H1 (cell line): Measurements from ENCODE around the gene RBCK1. TPM values are rescaled to one million over a fixed set of nuclear protein-coding genes. Genes with fewer than 3 reads are reported as not detected.

Experiments
- ASH2L ChIP-seq: fragments of 200-600, 300-600 bp; sonication (generic); IDR thresholded peaks from one replicate; pipeline ENCODE4 v1.7.1; 2017; ENCODE audit warnings: low read length
- CBX5 ChIP-seq: fragments of 300-800, 300-1000 bp; sonication (generic); IDR thresholded peaks from 2 replicates; pipeline ENCODE4 v1.7.1; 2016; ENCODE audit warnings: antibody characterized with exemption, low read length, low read depth
- EP300 ChIP-seq, 2 experiments: IDR thresholded peaks; 1 replicate in 1 of 2; 2 replicates in 1 of 2; pipeline ENCODE4 v1.6.1; 2011 to 2012; ENCODE audit warnings: low read depth in 2 of 2, low read length in 2 of 2, mild to moderate bottlenecking in 2 of 2, borderline replicate concordance in 1 of 2, inconsistent platforms in 1 of 2, moderate library complexity in 1 of 2
- FOSL1 ChIP-seq: IDR thresholded peaks from 2 replicates; pipeline ENCODE4 v1.6.1; 2011; ENCODE audit warnings: mild to moderate bottlenecking, low read depth, low read length, moderate library complexity; ENCODE audit not compliant: insufficient read depth
- PHF8 ChIP-seq: fragments of 200-600 bp; sonication (generic); conservative IDR thresholded peaks from 2 replicates; pipeline ENCODE4 v1.7.1; 2012; ENCODE audit warnings: low read depth, mild to moderate bottlenecking, inconsistent platforms, low read length, moderate library complexity
- RAD21 ChIP-seq, 2 experiments: IDR thresholded peaks in 1 of 2; conservative IDR thresholded peaks in 1 of 2; 2 replicates each; pipeline ENCODE4 v1.6.1; 2011; ENCODE audit warnings: low read depth in 2 of 2, low read length in 2 of 2, improper control_type of control experiment in 1 of 2, inconsistent platforms in 1 of 2, mild to moderate bottlenecking in 1 of 2, moderate library complexity in 1 of 2
- SP2 ChIP-seq: IDR thresholded peaks from 2 replicates; pipeline ENCODE4 v1.6.1; 2012; ENCODE audit warnings: mild to moderate bottlenecking, low read length, inconsistent platforms
- polyA plus RNA-seq, 7 experiments: library from polyadenylated mRNA; depleted of rRNA in 3 of 7; stranded (reverse) in 5 of 7; unstranded in 2 of 7; fragments of >200 nt in 5 of 7; fragments of 200-250 nt in 2 of 7; gene quantifications; 1 replicate in 5 of 7; 2 replicates in 1 of 7; 4 replicates in 1 of 7; pipeline versions ENCODE4 v1.2.1 to v1.2.3, GENCODE V29; 2011 to 2013; ENCODE audit warnings: missing spikeins in 2 of 7, mixed read lengths in 2 of 7
- total RNA-seq: library from RNA; stranded (reverse); fragmentation: NEBNext Ultra II Directional; extraction: Animal tissue kit (Norgen Biotek cat#: 25700); gene quantifications from 2 replicates; pipeline ENCODE4 v1.2.1, GENCODE V29; 2021
- TF ChIP-seq, protein P1 (sequence below): IDR thresholded peaks from 2 replicates; pipeline ENCODE4 v1.6.1; 2012; ENCODE audit warnings: inconsistent platforms
- TF ChIP-seq, protein P2 (sequence below): IDR thresholded peaks from 2 replicates; pipeline ENCODE4 v1.6.1; 2012; ENCODE audit warnings: low read length, inconsistent platforms
- TF ChIP-seq, protein P3 (sequence below): IDR thresholded peaks from 2 replicates; pipeline ENCODE4 v1.6.1; 2012; ENCODE audit warnings: inconsistent platforms

Gene RBCK1
- total and polyA plus RNA-seq, 2 of the 8 experiments (the other 6 are each of a cell fraction or from before 2014, with no cell fraction given): 43.1 to 54.7 TPM

DNA sequence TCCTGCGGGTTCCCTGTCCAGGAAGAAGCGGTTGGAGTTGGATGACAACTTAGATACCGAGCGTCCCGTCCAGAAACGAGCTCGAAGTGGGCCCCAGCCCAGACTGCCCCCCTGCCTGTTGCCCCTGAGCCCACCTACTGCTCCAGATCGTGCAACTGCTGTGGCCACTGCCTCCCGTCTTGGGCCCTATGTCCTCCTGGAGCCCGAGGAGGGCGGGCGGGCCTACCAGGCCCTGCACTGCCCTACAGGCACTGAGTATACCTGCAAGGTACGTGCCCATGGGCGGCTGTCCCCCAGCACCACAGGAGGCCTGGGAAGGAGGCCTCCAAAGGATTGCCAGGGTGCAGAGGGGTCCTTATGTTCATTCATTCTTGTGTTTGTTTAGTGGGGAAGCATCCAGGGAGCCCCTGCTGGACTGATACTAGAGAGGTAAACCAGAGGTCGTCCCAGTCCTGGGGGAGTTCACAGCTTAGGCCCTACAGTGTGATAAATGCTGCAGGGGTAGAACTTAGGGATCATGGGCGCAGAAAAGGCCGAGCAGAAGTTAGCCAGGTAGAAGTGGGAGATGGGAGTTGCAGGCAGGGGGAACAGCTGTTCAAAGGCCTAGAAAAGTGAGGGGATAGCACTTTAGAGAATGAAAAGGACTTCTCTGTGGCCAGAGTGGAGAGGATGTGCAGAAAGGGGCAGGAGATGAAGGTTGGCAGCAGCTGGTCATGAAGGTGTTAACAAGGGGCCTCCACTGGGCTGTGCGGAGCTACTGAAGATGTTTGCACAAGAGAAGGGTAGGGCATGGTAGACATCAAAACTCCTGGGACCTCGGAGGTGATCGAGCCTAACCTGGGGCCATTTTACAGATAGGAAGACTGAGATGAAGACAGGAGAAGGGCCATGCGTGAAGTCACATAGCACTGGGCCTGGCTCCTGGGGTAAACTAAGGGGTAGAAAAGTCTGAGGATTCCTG, 19.8 kb upstream of the RBCK1 start (continued):
- TF ChIP-seq, protein P1, sequence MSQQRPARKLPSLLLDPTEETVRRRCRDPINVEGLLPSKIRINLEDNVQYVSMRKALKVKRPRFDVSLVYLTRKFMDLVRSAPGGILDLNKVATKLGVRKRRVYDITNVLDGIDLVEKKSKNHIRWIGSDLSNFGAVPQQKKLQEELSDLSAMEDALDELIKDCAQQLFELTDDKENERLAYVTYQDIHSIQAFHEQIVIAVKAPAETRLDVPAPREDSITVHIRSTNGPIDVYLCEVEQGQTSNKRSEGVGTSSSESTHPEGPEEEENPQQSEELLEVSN: no peak
- TF ChIP-seq FOSL1 (no peak), EP300 (IDR thresholded peaks at IDR 0.05; ENCODE audit: borderline replicate concordance in 1 of 2, low read depth in 2 of 2, low read length in 2 of 2) (no peak), RAD21 (IDR thresholded peaks at IDR 0.05 in 1 of 2, conservative IDR thresholded peaks at IDR 0.05 in 1 of 2; ENCODE audit: low read depth in 2 of 2, low read length in 2 of 2) (no peak), CBX5 (no peak), ASH2L (no peak), SP2 (no peak), PHF8 (no peak)
- TF ChIP-seq, protein P2, sequence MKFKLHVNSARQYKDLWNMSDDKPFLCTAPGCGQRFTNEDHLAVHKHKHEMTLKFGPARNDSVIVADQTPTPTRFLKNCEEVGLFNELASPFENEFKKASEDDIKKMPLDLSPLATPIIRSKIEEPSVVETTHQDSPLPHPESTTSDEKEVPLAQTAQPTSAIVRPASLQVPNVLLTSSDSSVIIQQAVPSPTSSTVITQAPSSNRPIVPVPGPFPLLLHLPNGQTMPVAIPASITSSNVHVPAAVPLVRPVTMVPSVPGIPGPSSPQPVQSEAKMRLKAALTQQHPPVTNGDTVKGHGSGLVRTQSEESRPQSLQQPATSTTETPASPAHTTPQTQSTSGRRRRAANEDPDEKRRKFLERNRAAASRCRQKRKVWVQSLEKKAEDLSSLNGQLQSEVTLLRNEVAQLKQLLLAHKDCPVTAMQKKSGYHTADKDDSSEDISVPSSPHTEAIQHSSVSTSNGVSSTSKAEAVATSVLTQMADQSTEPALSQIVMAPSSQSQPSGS: no peak
- TF ChIP-seq, protein P3, sequence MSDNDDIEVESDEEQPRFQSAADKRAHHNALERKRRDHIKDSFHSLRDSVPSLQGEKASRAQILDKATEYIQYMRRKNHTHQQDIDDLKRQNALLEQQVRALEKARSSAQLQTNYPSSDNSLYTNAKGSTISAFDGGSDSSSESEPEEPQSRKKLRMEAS: no peak
